ENCODE results near the gene TSBP1.
"Not testable (repeated sequence)": the region's sequence is repeated elsewhere in the genome, so short reads cannot be mapped to it uniquely, and the experiment has no call there.

TSBP1 gene

GRCh38 chr6:32288426-32288825 is 83.3 kb downstream of the TSBP1 start:
- no peak for DNase-seq (ENCODE audit: low spot score)

- DNase-seq (ENCODE audit: low spot score): not testable (repeated sequence)
Measured at GRCh38 chr6:32273801-32274577, 97.7 kb downstream of the TSBP1 start.

- no peak for DNase-seq (ENCODE audit: low spot score)
Measured at GRCh38 chr6:32271429-32271828, 100.3 kb downstream of the TSBP1 start.

- not testable (repeated sequence) for DNase-seq (ENCODE audit: low spot score)
Measured at GRCh38 chr6:32268459-32268858, 103.2 kb downstream of the TSBP1 start.

- DNase-seq (ENCODE audit: low spot score): no peak
Measured at GRCh38 chr6:32267035-32267434, 104.7 kb downstream of the TSBP1 start.

GRCh38 chr6:32257262-32257661 is 114.4 kb downstream of the TSBP1 start:
- DNase-seq (ENCODE audit: low spot score): not testable (repeated sequence)

- DNase-seq (ENCODE audit: low spot score): peak; percentile 94
Measured at GRCh38 chr6:32255199-32256153, 116.2 kb downstream of the TSBP1 start.

GRCh38 chr6:32254761-32255198 is 116.9 kb downstream of the TSBP1 start:
- no peak for DNase-seq (ENCODE audit: low spot score)

- DNase-seq (ENCODE audit: low spot score): no peak
Measured at GRCh38 chr6:32252331-32253009, 119.2 kb downstream of the TSBP1 start.

- DNase-seq (ENCODE audit: low spot score): no peak
Measured at GRCh38 chr6:32249262-32249661, 122.4 kb downstream of the TSBP1 start.

GRCh38 chr6:32247401-32247800 is 124.3 kb downstream of the TSBP1 start:
- no peak for DNase-seq (ENCODE audit: low spot score)

GRCh38 chr6:32244946-32245398 is 126.7 kb downstream of the TSBP1 start:
- peak; percentile 91 for DNase-seq (ENCODE audit: low spot score)

- peak; percentile 22 for DNase-seq (ENCODE audit: low spot score)
Measured at GRCh38 chr6:32244270-32244669, 127.4 kb downstream of the TSBP1 start.
